ENCODE data around the gene RYK.

DNA sequence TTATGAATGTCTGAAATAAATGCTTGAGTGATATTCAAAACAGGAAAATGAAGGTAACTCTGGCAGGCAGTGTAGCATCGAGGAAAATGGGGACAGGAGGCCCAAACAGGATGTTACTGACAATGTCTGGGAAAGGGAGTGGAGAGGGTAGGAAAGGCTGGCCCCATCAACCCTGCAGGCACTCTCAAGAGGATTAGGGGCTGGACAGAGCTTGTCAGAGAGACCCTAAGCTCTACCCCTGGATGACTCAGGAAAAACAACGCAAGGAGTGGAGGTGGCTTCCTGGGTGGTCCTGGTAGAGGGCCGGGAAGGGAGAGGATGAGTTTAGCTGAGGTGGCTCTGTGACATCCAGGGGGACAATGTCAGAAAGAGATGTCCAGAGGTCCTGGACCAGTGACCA, 106.0 kb downstream of the RYK start:
- no peak for TF ChIP-seq EZH2 (IDR thresholded peaks at IDR 0.05; ENCODE audit: insufficient read depth, low read length)
- TF ChIP-seq, protein P1, sequence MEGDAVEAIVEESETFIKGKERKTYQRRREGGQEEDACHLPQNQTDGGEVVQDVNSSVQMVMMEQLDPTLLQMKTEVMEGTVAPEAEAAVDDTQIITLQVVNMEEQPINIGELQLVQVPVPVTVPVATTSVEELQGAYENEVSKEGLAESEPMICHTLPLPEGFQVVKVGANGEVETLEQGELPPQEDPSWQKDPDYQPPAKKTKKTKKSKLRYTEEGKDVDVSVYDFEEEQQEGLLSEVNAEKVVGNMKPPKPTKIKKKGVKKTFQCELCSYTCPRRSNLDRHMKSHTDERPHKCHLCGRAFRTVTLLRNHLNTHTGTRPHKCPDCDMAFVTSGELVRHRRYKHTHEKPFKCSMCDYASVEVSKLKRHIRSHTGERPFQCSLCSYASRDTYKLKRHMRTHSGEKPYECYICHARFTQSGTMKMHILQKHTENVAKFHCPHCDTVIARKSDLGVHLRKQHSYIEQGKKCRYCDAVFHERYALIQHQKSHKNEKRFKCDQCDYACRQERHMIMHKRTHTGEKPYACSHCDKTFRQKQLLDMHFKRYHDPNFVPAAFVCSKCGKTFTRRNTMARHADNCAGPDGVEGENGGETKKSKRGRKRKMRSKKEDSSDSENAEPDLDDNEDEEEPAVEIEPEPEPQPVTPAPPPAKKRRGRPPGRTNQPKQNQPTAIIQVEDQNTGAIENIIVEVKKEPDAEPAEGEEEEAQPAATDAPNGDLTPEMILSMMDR (IDR thresholded peaks at IDR 0.05; ENCODE audit: insufficient read depth, low read depth, low read length): no peak
